OCI-LY3 (cell line): ENCODE measurements around the gene LCNL1.

ENCODE experiments used
- CTCF ChIP-seq: fragments of 200-600, 300-600 bp; sonication (generic); IDR thresholded peaks from 2 replicates; pipeline ENCODE4 v1.5.1; 2014; ENCODE audit warnings: antibody characterized with exemption, low read length, low read depth
- EZH2phosphoT487 ChIP-seq: fragments of 200-600 bp; shearing (Covaris generic); IDR thresholded peaks from 2 replicates; pipeline ENCODE4 v1.6.1; 2018; ENCODE audit warnings: antibody characterized with exemption, mixed run types, low read depth

GRCh38 chr9:136935651-136936050 is 47.1 kb upstream of the LCNL1 start:
- TF ChIP-seq CTCF (no peak), EZH2phosphoT487 (no peak)
